Lower lobe of right lung (tissue), 2 donors: Measurements from ENCODE around the gene IRAK2. TPM values are rescaled to one million over a fixed set of nuclear protein-coding genes. Genes with fewer than 3 reads are reported as not detected.

Experiments used
- ATAC-seq, 2 donors: fragments of 200-7000 bp; cut with Tn5 transposase; one replicate each; pipeline ENCODE4 v1.9.1; 2020 to 2022; ENCODE audit warnings: mild to moderate bottlenecking in 2 of 2, moderate library complexity in 2 of 2
- DNase-seq: peaks from one replicate; pipeline ENCODE4 v3.0.0-alpha.2; 2020
- H3K27ac ChIP-seq: fragments of 200-600 bp; one replicate; pipeline ENCODE4 v1.8.0; 2022
- H3K27me3 ChIP-seq: fragments of 200-600 bp; one replicate; pipeline ENCODE4 v1.8.0; 2022; ENCODE audit warnings: low read depth
- H3K36me3 ChIP-seq: fragments of 200-600 bp; one replicate; pipeline ENCODE4 v1.8.0; 2022; ENCODE audit warnings: mild to moderate bottlenecking
- H3K4me1 ChIP-seq: fragments of 200-600 bp; one replicate; pipeline ENCODE4 v1.8.0; 2022
- H3K4me3 ChIP-seq: fragments of 200-600 bp; one replicate; pipeline ENCODE4 v1.8.0; 2022; ENCODE audit warnings: mild to moderate bottlenecking
- H3K9me3 ChIP-seq: fragments of 200-600 bp; one replicate; pipeline ENCODE4 v1.8.0; 2022
- CTCF ChIP-seq: fragments of 200-600 bp; IDR thresholded peaks from one replicate; pipeline ENCODE4 v1.8.0; 2022; ENCODE audit warnings: antibody characterized with exemption, mild to moderate bottlenecking
- intact Hi-C: fragments of 100-400 bp; cut with DNase I; formaldehyde crosslinking; loops from one replicate; pipeline ENCODE4 v1.11.0; 2022
- total RNA-seq: library from RNA; stranded (reverse); fragmentation: NEBNext Ultra II Directional; extraction: Animal tissue kit (Norgen Biotek cat#: 25700); gene quantifications from one replicate; pipeline ENCODE4 v1.2.1, GENCODE V29; 2021
- donor health status: DM: no; HTN: yes; CAD: no; lungs with severe emphysema.

Gene IRAK2
- total RNA-seq, 1 donor from 2014 or later = 3.9 TPM

GRCh38 chr3:10287936-10288574 lies 123.3 kb downstream of the IRAK2 start:
- Histone ChIP-seq H3K9me3 (no peaks in the 10 kb centered on the region), H3K36me3 (peaks cover 43% of the 10 kb centered on the region), H3K4me1 (peaks cover 6% of the 10 kb centered on the region), H3K4me3 (no peak overlapping the region), H3K27ac (no peak overlapping the region), H3K27me3 (no peaks in the 10 kb centered on the region)
- DNase-seq (no peak), ATAC-seq (no peak)
- intact Hi-C loops = no loop called here
- no peak for TF ChIP-seq CTCF

GRCh38 chr3:10288575-10288960 lies 123.8 kb downstream of the IRAK2 start:
- H3K4me3 ChIP-seq = no peak overlapping the region
- no peak for ATAC-seq
- H3K27ac ChIP-seq = no peak overlapping the region
- no peaks in the 10 kb centered on the region for H3K9me3 ChIP-seq
- no peak for DNase-seq
- H3K36me3 ChIP-seq = peaks cover 39% of the 10 kb centered on the region
- peaks cover 7% of the 10 kb centered on the region for H3K4me1 ChIP-seq
- intact Hi-C loops = no loop called here
- TF ChIP-seq CTCF = no peak
- H3K27me3 ChIP-seq = no peaks in the 10 kb centered on the region

GRCh38 chr3:10289077-10289476 lies 124.4 kb downstream of the IRAK2 start:
- Histone ChIP-seq H3K4me3 (no peak overlapping the region), H3K9me3 (no peaks in the 10 kb centered on the region), H3K36me3 (peaks cover 35% of the 10 kb centered on the region), H3K4me1 (peaks cover 7% of the 10 kb centered on the region), H3K27me3 (no peaks in the 10 kb centered on the region), H3K27ac (no peak overlapping the region)
- DNase-seq = no peak
- no peak for ATAC-seq
- TF ChIP-seq CTCF = no peak
- intact Hi-C loops = no loop called here

GRCh38 chr3:10289787-10290355 lies 125.2 kb downstream of the IRAK2 start:
- intact Hi-C loops = no loop called here
- ATAC-seq (no peak), DNase-seq (no peak)
- Histone ChIP-seq H3K4me3 (no peak overlapping the region), H3K9me3 (no peaks in the 10 kb centered on the region), H3K27ac (no peak overlapping the region), H3K36me3 (peaks cover 32% of the 10 kb centered on the region), H3K4me1 (peaks cover 7% of the 10 kb centered on the region), H3K27me3 (no peaks in the 10 kb centered on the region)
- TF ChIP-seq CTCF = no peak

- no peak for TF ChIP-seq CTCF
- no peak for ATAC-seq
- Histone ChIP-seq H3K36me3 (peaks cover 34% of the 10 kb centered on the region), H3K27ac (no peak overlapping the region), H3K27me3 (no peaks in the 10 kb centered on the region), H3K4me3 (no peak overlapping the region), H3K9me3 (no peaks in the 10 kb centered on the region), H3K4me1 (peaks cover 7% of the 10 kb centered on the region)
- no peak for DNase-seq
- intact Hi-C loops = no loop called here
These were observed 125.9 kb downstream of the IRAK2 start for GRCh38 chr3:10290481-10291176.
